Natural killer cell (primary cell): Measurements from ENCODE around the gene FYN. TPM values are rescaled to one million over a fixed set of nuclear protein-coding genes. Genes with fewer than 3 reads are reported as not detected.

ENCODE experiments used
- ATAC-seq, 3 donors: fragments of 150-1000 bp in 2 of 3; fragments of 200-7000 bp in 1 of 3; cut with Tn5 transposase; 1 replicate in 1 of 3; 2 replicates in 2 of 3; pipeline ENCODE4 v1.10.0; 2021; ENCODE audit warnings: mild to moderate bottlenecking in 2 of 3, moderate library complexity in 2 of 3
- DNase-seq, 2 donors: peaks; one replicate each; pipeline versions ENCODE4 v3.0.0 to v3.0.0-alpha.2; 2013 to 2021; ENCODE audit warnings: mixed read lengths in 1 of 2
- H3K27ac ChIP-seq: one replicate; pipeline ENCODE4 v1.5.1; 2013; ENCODE audit warnings: mild to moderate bottlenecking, low read length
- H3K27me3 ChIP-seq: one replicate; pipeline ENCODE4 v1.6.1; 2013; ENCODE audit warnings: low read length; ENCODE audit not compliant: control insufficient read depth, insufficient read depth
- H3K36me3 ChIP-seq: one replicate; pipeline ENCODE4 v1.6.1; 2013; ENCODE audit warnings: low read length; ENCODE audit not compliant: control insufficient read depth, insufficient read depth
- H3K4me1 ChIP-seq: one replicate; pipeline ENCODE4 v1.6.1; 2013; ENCODE audit warnings: low read length; ENCODE audit not compliant: control insufficient read depth, insufficient read depth
- H3K4me3 ChIP-seq: one replicate; pipeline ENCODE4 v1.5.1; 2013; ENCODE audit warnings: low read length
- H3K9me3 ChIP-seq: one replicate; pipeline ENCODE4 v1.6.1; 2013; ENCODE audit warnings: low read length; ENCODE audit not compliant: control insufficient read depth, insufficient read depth
- H3K27ac Mint-ChIP-seq, 2 donors: one replicate each; pipeline ENCODE4 v1.8.0; 2022; ENCODE audit warnings: mild to moderate bottlenecking in 2 of 2, mixed read lengths in 2 of 2, moderate library complexity in 1 of 2
- H3K27me3 Mint-ChIP-seq, 2 donors: one replicate each; pipeline ENCODE4 v1.8.0; 2022; ENCODE audit warnings: low read depth in 2 of 2, mixed read lengths in 2 of 2
- H3K36me3 Mint-ChIP-seq: one replicate; pipeline ENCODE4 v1.8.0; 2022; ENCODE audit warnings: mixed read lengths
- H3K4me1 Mint-ChIP-seq, 2 donors: one replicate each; pipeline ENCODE4 v1.8.0; 2022; ENCODE audit warnings: mixed read lengths in 2 of 2
- H3K4me3 Mint-ChIP-seq: one replicate; pipeline ENCODE4 v1.8.0; 2022; ENCODE audit warnings: mild to moderate bottlenecking, moderate library complexity, mixed read lengths
- H3K9me3 Mint-ChIP-seq, 2 donors: one replicate each; pipeline ENCODE4 v1.8.0; 2022; ENCODE audit warnings: mixed read lengths in 2 of 2
- CTCF ChIP-seq: fragments of 200-600 bp; IDR thresholded peaks from one replicate; pipeline ENCODE4 v1.8.0; 2022; ENCODE audit warnings: antibody characterized with exemption
- WGBS: methylation state at CpG from one replicate; pipeline ENCODE4 v1.1.7; 2013; ENCODE audit warnings: missing lambda C conversion rate; ENCODE audit not compliant: insufficient coverage; 5-methylcytosine and 5-hydroxymethylcytosine counted together
- intact Hi-C: fragments of 100-400 bp; cut with micrococcal nuclease; formaldehyde crosslinking; loops from one replicate; pipeline ENCODE4 v1.14.2; 2022
- total RNA-seq, 4 donors: library from RNA; stranded (reverse); fragments of 120-200 nt in 1 of 4; gene quantifications; one replicate each; pipeline versions ENCODE4 v1.2.3 to v1.2.4, GENCODE V29; 2013 to 2022

Gene FYN
- total RNA-seq, 3 donors from 2014 or later (not counting 1 experiment from before 2014, with no cell fraction given) = 616 to 757 (median 713) TPM

- H3K36me3 ChIP-seq = peaks cover 86% of the 10 kb centered on the region
- H3K9me3 Mint-ChIP-seq = no peaks in the 10 kb centered on the region
- ATAC-seq (no peak), DNase-seq (no peak)
- TF ChIP-seq CTCF = no peak
- no peak overlapping the region for H3K4me3 Mint-ChIP-seq
- no peaks in the 10 kb centered on the region for H3K27me3 ChIP-seq
- no peaks in the 10 kb centered on the region for H3K9me3 ChIP-seq
- intact Hi-C loops = no loop called here
- H3K4me1 Mint-ChIP-seq = peaks cover 31 to 42% of the 10 kb centered on the region in 2 donors
- H3K4me1 ChIP-seq = no peaks in the 10 kb centered on the region
- H3K4me3 ChIP-seq = no peak overlapping the region
- peak overlapping the region; percentile 70 to 82 for H3K27ac Mint-ChIP-seq
- peaks cover 9% of the 10 kb centered on the region for H3K36me3 Mint-ChIP-seq
- 95% methylated on average over 14 of the region's 15 CpGs for whole genome bisulfite sequencing
- no peak overlapping the region for H3K27ac ChIP-seq
- no peaks in the 10 kb centered on the region for H3K27me3 Mint-ChIP-seq
These were observed 209.3 kb downstream of the FYN start for GRCh38 chr6:111663692-111664564.

GRCh38 chr6:111662794-111663593 lies 210.3 kb downstream of the FYN start:
- ATAC-seq (peak in 1 of 3 donors; percentile 33), DNase-seq (no peak)
- no peak overlapping the region for H3K4me3 Mint-ChIP-seq
- 74% methylated on average over 12 of the region's 12 CpGs for WGBS
- no peak overlapping the region for H3K4me3 ChIP-seq
- intact Hi-C loops = no loop called here
- peaks cover 5% of the 10 kb centered on the region for H3K36me3 Mint-ChIP-seq
- no peaks in the 10 kb centered on the region for H3K27me3 ChIP-seq
- H3K4me1 Mint-ChIP-seq = peaks cover 31 to 35% of the 10 kb centered on the region in 2 donors
- no peaks in the 10 kb centered on the region for H3K4me1 ChIP-seq
- peaks cover 77% of the 10 kb centered on the region for H3K36me3 ChIP-seq
- no peaks in the 10 kb centered on the region for H3K9me3 ChIP-seq
- no peaks in the 10 kb centered on the region for H3K9me3 Mint-ChIP-seq
- peak overlapping the region; percentile 70 to 82 for H3K27ac Mint-ChIP-seq
- no peaks in the 10 kb centered on the region for H3K27me3 Mint-ChIP-seq
- no peak for TF ChIP-seq CTCF
- no peak overlapping the region for H3K27ac ChIP-seq

GRCh38 chr6:111662072-111662793 lies 211.0 kb downstream of the FYN start:
- Histone ChIP-seq H3K36me3 (peaks cover 69% of the 10 kb centered on the region), H3K9me3 (no peaks in the 10 kb centered on the region), H3K27ac (no peak overlapping the region), H3K4me1 (no peaks in the 10 kb centered on the region), H3K4me3 (no peak overlapping the region), H3K27me3 (no peaks in the 10 kb centered on the region)
- Mint-ChIP-seq H3K27me3 (no peaks in the 10 kb centered on the region), H3K27ac (peak overlapping the region; percentile 70 to 82), H3K4me3 (no peak overlapping the region), H3K4me1 (peaks cover 28 to 30% of the 10 kb centered on the region in 2 donors), H3K36me3 (no peaks in the 10 kb centered on the region), H3K9me3 (no peaks in the 10 kb centered on the region)
- TF ChIP-seq CTCF = no peak
- no peak for ATAC-seq
- intact Hi-C loops = no loop called here
- WGBS = 93% methylated on average over 7 of the region's 8 CpGs
- DNase-seq = no peak
